ENCODE measurements around the gene NEU3. TPM values are rescaled to one million over a fixed set of nuclear protein-coding genes. Genes with fewer than 3 reads are reported as not detected.

Gene NEU3
- total and polyA plus RNA-seq, 2 of the 13 experiments (the other 11 are each of a cell fraction or from before 2014, with no cell fraction given): 6.3 to 15.3 TPM

DNA sequence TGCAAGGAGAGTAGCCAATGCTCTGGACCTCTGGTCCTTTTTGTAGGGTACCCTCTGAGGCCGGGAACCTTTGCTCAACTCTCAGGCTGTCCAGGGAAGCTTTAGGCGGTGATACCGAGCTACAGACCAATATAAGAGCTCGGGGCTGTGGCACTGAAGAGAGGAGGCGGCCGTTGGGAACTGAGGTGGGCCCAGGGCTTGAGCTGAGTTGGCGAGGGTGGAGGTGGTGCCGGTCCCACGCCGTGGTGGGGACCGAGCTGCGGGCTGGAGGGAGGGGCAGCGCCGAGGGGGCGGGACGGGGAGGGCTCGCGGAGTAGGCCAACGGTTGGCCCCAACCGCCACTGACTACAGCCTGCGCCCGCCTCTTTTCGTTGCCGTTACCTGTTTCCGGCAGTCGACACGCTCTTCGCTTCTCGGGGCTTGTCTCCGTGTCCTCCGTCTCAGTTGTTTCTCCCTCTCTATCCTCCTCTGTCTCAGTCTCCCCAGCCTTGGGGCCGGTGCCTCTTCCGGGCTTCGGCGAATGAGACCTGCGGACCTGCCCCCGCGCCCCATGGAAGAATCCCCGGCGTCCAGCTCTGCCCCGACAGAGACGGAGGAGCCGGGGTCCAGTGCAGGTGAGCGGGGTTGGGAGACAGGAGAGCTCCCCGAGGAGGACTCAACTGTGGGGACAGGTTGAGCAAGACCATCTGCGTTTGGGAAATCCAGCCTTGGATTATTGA is at the start of gene NEU3 (continued):
- TF ChIP-seq, protein P1, sequence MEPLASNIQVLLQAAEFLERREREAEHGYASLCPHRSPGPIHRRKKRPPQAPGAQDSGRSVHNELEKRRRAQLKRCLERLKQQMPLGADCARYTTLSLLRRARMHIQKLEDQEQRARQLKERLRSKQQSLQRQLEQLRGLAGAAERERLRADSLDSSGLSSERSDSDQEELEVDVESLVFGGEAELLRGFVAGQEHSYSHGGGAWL (CRISPR knock-in tag; IDR thresholded peaks at IDR 0.05): peak; percentile 83
- TF ChIP-seq HNRNPLL (IDR thresholded peaks at IDR 0.05; ENCODE audit: low read depth, low read length, poor library complexity, severe bottlenecking) (peak; percentile 46), ZNF772 (CRISPR knock-in tag; IDR thresholded peaks at IDR 0.05) (peak; percentile 68; the same call in 1 of the 2 replicates), NCOA1 (CRISPR knock-in tag; IDR thresholded peaks at IDR 0.05) (no peak)
- TF ChIP-seq, protein P2, sequence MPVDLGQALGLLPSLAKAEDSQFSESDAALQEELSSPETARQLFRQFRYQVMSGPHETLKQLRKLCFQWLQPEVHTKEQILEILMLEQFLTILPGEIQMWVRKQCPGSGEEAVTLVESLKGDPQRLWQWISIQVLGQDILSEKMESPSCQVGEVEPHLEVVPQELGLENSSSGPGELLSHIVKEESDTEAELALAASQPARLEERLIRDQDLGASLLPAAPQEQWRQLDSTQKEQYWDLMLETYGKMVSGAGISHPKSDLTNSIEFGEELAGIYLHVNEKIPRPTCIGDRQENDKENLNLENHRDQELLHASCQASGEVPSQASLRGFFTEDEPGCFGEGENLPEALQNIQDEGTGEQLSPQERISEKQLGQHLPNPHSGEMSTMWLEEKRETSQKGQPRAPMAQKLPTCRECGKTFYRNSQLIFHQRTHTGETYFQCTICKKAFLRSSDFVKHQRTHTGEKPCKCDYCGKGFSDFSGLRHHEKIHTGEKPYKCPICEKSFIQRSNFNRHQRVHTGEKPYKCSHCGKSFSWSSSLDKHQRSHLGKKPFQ (CRISPR knock-in tag; IDR thresholded peaks at IDR 0.05; ENCODE audit: insufficient replicate concordance): peak; percentile 47

DNA sequence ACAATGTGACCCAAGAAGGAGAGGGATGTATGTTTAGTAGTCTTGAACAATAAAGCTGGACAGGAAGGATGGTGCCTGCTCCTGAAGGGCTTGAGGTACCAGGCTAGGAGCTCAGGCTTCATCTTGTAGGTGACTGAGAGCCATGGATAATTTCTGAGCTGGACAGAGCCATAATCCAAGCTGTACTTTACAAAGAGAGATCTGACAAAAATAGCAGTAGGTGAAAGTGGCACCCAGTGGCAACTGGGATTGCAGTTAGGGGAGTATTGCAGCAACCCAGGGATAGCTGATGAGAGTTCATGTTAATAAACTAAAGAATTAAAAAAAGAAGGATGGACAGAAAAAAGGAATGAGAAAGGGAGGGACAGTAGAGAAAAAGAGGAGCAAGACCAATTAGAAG is 47.2 kb upstream of the NEU3 start:
- Histone ChIP-seq H3K9ac (ENCODE audit: insufficient read depth, low read depth, low read length) (no peak overlapping the region), H2AFZ (ENCODE audit: low read length) (no peak overlapping the region), H3K4me2 (ENCODE audit: low read depth, low read length) (no peak overlapping the region), H3K79me2 (ENCODE audit: insufficient read depth, low read length) (no peaks in the 10 kb centered on the region), H3K27ac (ENCODE audit: extremely low read length, insufficient read depth, low read length) (no peak overlapping the region), H3K27me3 (ENCODE audit: control insufficient read depth in 1 of 2, insufficient read depth in 2 of 2, low read length in 2 of 2) (no peaks in the 10 kb centered on the region), H3K4me1 (ENCODE audit: insufficient read depth, low read length) (no peaks in the 10 kb centered on the region), H3K4me3 (replicated peaks in 1 of 3; ENCODE audit: insufficient read depth in 1 of 3, low read depth in 2 of 3, low read length in 3 of 3) (no peak overlapping the region), H3K36me3 (replicated peaks in 1 of 2; ENCODE audit: control insufficient read depth in 1 of 2, insufficient read depth in 2 of 2, low read length in 2 of 2) (peaks cover 9 to 47% of the 10 kb centered on the region in 2 experiments; a peak in 3 of 5 replicates), H3K9me3 (ENCODE audit: low read length) (no peaks in the 10 kb centered on the region), H4K20me1 (ENCODE audit: insufficient read depth, low read length) (no peaks in the 10 kb centered on the region)
- FAIRE-seq (no peak), DNase-seq (ENCODE audit: low spot score) (no peak), ATAC-seq (no peak)
- BruUV-seq (replicated peaks): no TSS peak
- POLR2A ChIA-PET: no interaction called here
- CTCF ChIA-PET (ENCODE audit: low intra/inter-chr PET ratio, low total read pairs): no interaction called here
- intact Hi-C loops (cut with micrococcal nuclease; ENCODE audit: unreplicated experiment) (no loop called here), in situ Hi-C loops (cut with HindIII; ENCODE audit: extremely low pct_ligation_motif_present, low pct_unique_long_range_greater_than_20kb) (no loop called here)
- TF ChIP-seq STAG1 (CRISPR knock-in tag; IDR thresholded peaks at IDR 0.05) (0 out of 2 replicates have a peak, but pooled peaks have one; percentile 7), ZNF652 (CRISPR knock-in tag; IDR thresholded peaks at IDR 0.05; ENCODE audit: borderline replicate concordance, low read depth) (no peak)
